22Rv1 (cell line): Measurements from ENCODE around the gene SUPV3L1.

Experiments used
- CTCF ChIP-seq: fragments of 450-650 bp; IDR thresholded peaks from 2 replicates; pipeline ENCODE4 v1.5.1; 2017; ENCODE audit warnings: mild to moderate bottlenecking
- ZFX ChIP-seq: fragments of 450-650 bp; IDR thresholded peaks from 2 replicates; pipeline ENCODE4 v1.6.1; 2017; ENCODE audit warnings: antibody characterized with exemption, borderline replicate concordance

GRCh38 chr10:69141304-69141703, 38.7 kb upstream of the SUPV3L1 start:
- no peak for TF ChIP-seq CTCF
- no peak for TF ChIP-seq ZFX
